Prostate gland (tissue), 2 donors: ENCODE results near the gene ZSCAN20.

Source experiments
- POLR2A ChIP-seq: fragments of 450-650 bp; IDR thresholded peaks from one replicate; pipeline ENCODE4 v1.6.1; 2016; ENCODE audit warnings: antibody characterized with exemption, mild to moderate bottlenecking
- TF ChIP-seq, protein P1 (sequence below), 4 experiments: fragments of 200-600 bp in 2 of 4; fragments of 450-650 bp in 2 of 4; sonication (generic) in 2 of 4; IDR thresholded peaks; 1 replicate in 3 of 4; 2 replicates in 1 of 4; pipeline ENCODE4 v1.5.1; 2016 to 2019; ENCODE audit warnings: antibody characterized with exemption in 4 of 4, mild to moderate bottlenecking in 2 of 4, moderate library complexity in 2 of 4

DNA sequence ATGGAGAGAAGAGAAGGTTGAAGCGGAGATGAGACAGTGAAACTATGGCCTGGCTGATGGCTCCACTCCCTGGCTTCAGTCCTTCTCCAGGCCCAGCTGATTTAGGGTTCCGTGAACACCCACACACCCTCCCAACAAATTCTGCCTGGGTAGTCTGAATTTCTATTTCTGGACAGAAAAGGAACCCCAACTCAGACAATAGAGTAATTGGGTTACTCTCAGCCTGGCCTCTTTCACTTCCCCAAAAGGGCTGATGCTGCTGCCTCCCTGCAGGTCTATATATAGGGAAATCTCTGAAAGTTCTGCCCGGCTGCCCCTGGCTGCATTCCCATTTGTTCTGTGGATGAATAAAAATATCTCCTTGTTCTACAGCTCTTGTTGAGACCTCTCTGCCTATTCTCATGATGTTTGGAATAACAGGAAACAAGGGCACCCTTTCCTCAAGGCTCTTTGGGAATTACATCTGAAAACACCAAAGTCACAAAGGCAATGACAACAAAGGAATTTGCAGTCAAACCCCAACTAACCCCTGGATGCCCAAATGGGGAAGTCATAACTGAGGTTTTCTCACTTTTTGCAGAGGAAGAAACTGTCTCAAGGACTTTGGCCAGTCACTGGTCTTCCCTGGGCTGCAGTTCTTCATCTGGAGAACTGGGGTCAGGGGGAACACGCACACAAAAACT, 11.4 kb upstream of the ZSCAN20 start:
- no peak for TF ChIP-seq POLR2A
- TF ChIP-seq, protein P1, sequence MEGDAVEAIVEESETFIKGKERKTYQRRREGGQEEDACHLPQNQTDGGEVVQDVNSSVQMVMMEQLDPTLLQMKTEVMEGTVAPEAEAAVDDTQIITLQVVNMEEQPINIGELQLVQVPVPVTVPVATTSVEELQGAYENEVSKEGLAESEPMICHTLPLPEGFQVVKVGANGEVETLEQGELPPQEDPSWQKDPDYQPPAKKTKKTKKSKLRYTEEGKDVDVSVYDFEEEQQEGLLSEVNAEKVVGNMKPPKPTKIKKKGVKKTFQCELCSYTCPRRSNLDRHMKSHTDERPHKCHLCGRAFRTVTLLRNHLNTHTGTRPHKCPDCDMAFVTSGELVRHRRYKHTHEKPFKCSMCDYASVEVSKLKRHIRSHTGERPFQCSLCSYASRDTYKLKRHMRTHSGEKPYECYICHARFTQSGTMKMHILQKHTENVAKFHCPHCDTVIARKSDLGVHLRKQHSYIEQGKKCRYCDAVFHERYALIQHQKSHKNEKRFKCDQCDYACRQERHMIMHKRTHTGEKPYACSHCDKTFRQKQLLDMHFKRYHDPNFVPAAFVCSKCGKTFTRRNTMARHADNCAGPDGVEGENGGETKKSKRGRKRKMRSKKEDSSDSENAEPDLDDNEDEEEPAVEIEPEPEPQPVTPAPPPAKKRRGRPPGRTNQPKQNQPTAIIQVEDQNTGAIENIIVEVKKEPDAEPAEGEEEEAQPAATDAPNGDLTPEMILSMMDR (IDR thresholded peaks at IDR 0.05) = no peak
